HL-60 (cell line): ENCODE data around the gene KLK13.

ENCODE experiments used
- DNase-seq, 2 experiments: peaks; one replicate each; pipeline ENCODE4 v3.0.0-alpha.2; 2010 to 2020; ENCODE audit warnings: low read depth in 1 of 2, low spot score in 1 of 2
- H3K27ac ChIP-seq: fragments of 250-450 bp; sonication (Bioruptor Pico); replicated peaks from 2 replicates; pipeline ENCODE4 v1.5.1; 2020; ENCODE audit warnings: mild to moderate bottlenecking, moderate library complexity
- H3K27me3 ChIP-seq: fragments of 250-450 bp; sonication (Bioruptor Pico); 2 replicates; pipeline ENCODE4 v1.5.1; 2021; ENCODE audit warnings: mild to moderate bottlenecking, moderate library complexity; ENCODE audit not compliant: insufficient read depth, poor library complexity, severe bottlenecking
- H3K4me3 ChIP-seq: replicated peaks from 2 replicates; pipeline ENCODE4 v1.5.1; 2011; ENCODE audit warnings: mild to moderate bottlenecking, control low read depth, low read length; ENCODE audit not compliant: insufficient read depth
- CTCF ChIP-seq: IDR thresholded peaks from one replicate; pipeline ENCODE4 v1.5.1; 2011; ENCODE audit warnings: low read length, control low read depth, inconsistent platforms; ENCODE audit not compliant: insufficient read depth
- GABPA ChIP-seq: IDR thresholded peaks from 2 replicates; pipeline ENCODE4 v1.6.1; 2012; ENCODE audit warnings: low read depth
- POLR2AphosphoS5 ChIP-seq: IDR thresholded peaks from 2 replicates; pipeline ENCODE4 v1.6.1; 2012; ENCODE audit warnings: low read depth
- SPI1 ChIP-seq: IDR thresholded peaks from 2 replicates; pipeline ENCODE4 v1.6.1; 2012; ENCODE audit warnings: low read depth, mild to moderate bottlenecking, borderline replicate concordance
- TF ChIP-seq, protein P1 (sequence below): IDR thresholded peaks from 2 replicates; pipeline ENCODE4 v1.6.1; 2012; ENCODE audit warnings: low read depth; ENCODE audit not compliant: insufficient replicate concordance

Gene KLK13

GRCh38 chr19:51030631-51031030, 34.3 kb downstream of the KLK13 start:
- Histone ChIP-seq H3K4me3 (no peak overlapping the region), H3K27me3 (no peaks in the 10 kb centered on the region), H3K27ac (no peak overlapping the region)
- no peak for DNase-seq
- TF ChIP-seq GABPA (no peak), CTCF (no peak), POLR2AphosphoS5 (no peak), SPI1 (no peak)
- TF ChIP-seq, protein P1, sequence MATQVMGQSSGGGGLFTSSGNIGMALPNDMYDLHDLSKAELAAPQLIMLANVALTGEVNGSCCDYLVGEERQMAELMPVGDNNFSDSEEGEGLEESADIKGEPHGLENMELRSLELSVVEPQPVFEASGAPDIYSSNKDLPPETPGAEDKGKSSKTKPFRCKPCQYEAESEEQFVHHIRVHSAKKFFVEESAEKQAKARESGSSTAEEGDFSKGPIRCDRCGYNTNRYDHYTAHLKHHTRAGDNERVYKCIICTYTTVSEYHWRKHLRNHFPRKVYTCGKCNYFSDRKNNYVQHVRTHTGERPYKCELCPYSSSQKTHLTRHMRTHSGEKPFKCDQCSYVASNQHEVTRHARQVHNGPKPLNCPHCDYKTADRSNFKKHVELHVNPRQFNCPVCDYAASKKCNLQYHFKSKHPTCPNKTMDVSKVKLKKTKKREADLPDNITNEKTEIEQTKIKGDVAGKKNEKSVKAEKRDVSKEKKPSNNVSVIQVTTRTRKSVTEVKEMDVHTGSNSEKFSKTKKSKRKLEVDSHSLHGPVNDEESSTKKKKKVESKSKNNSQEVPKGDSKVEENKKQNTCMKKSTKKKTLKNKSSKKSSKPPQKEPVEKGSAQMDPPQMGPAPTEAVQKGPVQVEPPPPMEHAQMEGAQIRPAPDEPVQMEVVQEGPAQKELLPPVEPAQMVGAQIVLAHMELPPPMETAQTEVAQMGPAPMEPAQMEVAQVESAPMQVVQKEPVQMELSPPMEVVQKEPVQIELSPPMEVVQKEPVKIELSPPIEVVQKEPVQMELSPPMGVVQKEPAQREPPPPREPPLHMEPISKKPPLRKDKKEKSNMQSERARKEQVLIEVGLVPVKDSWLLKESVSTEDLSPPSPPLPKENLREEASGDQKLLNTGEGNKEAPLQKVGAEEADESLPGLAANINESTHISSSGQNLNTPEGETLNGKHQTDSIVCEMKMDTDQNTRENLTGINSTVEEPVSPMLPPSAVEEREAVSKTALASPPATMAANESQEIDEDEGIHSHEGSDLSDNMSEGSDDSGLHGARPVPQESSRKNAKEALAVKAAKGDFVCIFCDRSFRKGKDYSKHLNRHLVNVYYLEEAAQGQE = no peak

- DNase-seq = no peak
- TF ChIP-seq GABPA (no peak), CTCF (no peak), POLR2AphosphoS5 (no peak), SPI1 (no peak)
- TF ChIP-seq, protein P1 = no peak
- Histone ChIP-seq H3K27me3 (no peaks in the 10 kb centered on the region), H3K4me3 (no peak overlapping the region), H3K27ac (no peak overlapping the region)
Measured at GRCh38 chr19:51029718-51030117, 35.2 kb downstream of the KLK13 start.

GRCh38 chr19:51027873-51028272, 37.0 kb downstream of the KLK13 start:
- DNase-seq = no peak
- Histone ChIP-seq H3K27me3 (no peaks in the 10 kb centered on the region), H3K27ac (no peak overlapping the region), H3K4me3 (no peak overlapping the region)
- TF ChIP-seq, protein P1 = no peak
- TF ChIP-seq GABPA (no peak), CTCF (no peak), POLR2AphosphoS5 (no peak), SPI1 (no peak)
